ENCODE measurements around the gene KCNIP4. TPM values are rescaled to one million over a fixed set of nuclear protein-coding genes. Genes with fewer than 3 reads are reported as not detected.

The KCNIP4 gene
- total and polyA plus RNA-seq, 10 donors, result not detected

DNA sequence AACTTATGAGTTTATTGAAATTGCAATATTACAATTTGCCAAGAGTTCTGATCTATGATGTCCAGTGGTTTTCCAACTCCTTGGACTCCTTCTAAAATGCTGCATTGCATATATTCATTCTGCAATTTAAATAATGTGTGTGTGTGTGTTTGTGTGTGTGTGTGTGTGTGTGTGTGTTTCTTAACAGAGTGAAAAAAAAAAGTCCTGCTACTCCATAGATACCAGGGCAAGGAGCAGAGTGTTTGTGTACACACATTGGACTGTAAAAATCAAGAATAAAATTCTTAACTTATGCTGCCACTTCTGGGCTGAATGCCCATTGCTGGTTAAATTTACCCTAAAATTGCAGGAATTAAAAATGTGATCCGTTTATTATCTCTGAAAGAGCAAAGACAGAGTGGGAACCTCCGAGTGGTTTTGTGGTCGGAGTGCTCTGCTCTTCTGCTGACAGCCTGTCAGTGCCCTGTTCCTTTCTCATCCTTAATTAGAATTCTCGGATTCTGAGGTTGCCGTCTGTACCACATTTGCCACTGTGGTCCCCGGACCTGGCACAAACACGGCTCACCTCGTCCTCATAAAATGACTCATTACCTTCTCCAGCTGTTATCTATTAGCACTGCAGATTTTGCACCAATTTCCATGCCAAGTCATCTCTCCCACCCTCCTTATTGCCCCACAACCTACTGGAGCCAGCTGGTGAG, 355.5 kb downstream of the KCNIP4 start:
- H3K27me3 ChIP-seq (replicated peaks in 1 of 7), result no peaks in the 10 kb centered on the region
- no peaks in the 10 kb centered on the region for H3K4me1 ChIP-seq
- TF ChIP-seq POLR2A (IDR thresholded peaks at IDR 0.05) (no peak), POLR2AphosphoS5 (IDR thresholded peaks at IDR 0.05) (no peak)
- TF ChIP-seq, protein P1, sequence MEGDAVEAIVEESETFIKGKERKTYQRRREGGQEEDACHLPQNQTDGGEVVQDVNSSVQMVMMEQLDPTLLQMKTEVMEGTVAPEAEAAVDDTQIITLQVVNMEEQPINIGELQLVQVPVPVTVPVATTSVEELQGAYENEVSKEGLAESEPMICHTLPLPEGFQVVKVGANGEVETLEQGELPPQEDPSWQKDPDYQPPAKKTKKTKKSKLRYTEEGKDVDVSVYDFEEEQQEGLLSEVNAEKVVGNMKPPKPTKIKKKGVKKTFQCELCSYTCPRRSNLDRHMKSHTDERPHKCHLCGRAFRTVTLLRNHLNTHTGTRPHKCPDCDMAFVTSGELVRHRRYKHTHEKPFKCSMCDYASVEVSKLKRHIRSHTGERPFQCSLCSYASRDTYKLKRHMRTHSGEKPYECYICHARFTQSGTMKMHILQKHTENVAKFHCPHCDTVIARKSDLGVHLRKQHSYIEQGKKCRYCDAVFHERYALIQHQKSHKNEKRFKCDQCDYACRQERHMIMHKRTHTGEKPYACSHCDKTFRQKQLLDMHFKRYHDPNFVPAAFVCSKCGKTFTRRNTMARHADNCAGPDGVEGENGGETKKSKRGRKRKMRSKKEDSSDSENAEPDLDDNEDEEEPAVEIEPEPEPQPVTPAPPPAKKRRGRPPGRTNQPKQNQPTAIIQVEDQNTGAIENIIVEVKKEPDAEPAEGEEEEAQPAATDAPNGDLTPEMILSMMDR (IDR thresholded peaks at IDR 0.05 in 8 of 11, conservative IDR thresholded peaks at IDR 0.05 in 3 of 11), result no peak
- no peak overlapping the region for H3K4me3 ChIP-seq
- 68 to 80% (median 73%) methylated on average over 8 of the region's 8 CpGs for WGBS, 5 donors
- no peaks in the 10 kb centered on the region for H3K36me3 ChIP-seq
- DNase-seq, result no peak
- H3K27ac ChIP-seq, result no peak overlapping the region
- intact Hi-C loops (cut with DNase I; ENCODE audit: low total_unique reads), result no loop called here
- peaks cover 0 to 9% (median 2%) of the 10 kb centered on the region in 8 donors for H3K9me3 ChIP-seq

DNA sequence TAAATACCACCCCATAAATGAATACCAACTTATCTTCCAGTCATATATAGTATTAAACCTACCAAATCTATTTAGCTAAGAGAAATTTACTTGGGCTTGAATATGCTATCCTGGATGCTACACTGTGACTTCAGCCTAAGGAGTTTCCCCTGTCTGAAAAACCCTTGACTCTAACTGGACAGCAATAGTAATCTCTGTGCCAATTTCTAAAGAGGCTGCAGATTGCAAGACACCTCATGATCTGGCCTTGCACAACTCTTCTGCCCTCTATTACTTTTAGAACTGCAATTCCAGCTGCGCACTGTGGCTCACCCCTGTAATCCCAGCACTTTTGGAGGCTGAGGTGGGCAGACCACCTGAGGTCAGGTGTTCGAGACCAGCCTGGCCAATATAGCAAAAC, 371.5 kb downstream of the KCNIP4 start:
- 83 to 95% (median 88%) methylated on average over 2 of the region's 2 CpGs for WGBS, 5 donors
- Histone ChIP-seq H3K27ac (no peak overlapping the region), H3K4me1 (no peaks in the 10 kb centered on the region), H3K4me3 (no peak overlapping the region), H3K36me3 (no peaks in the 10 kb centered on the region), H3K27me3 (replicated peaks in 1 of 7) (no peaks in the 10 kb centered on the region), H3K9me3 (no peaks in the 10 kb centered on the region)
- TF ChIP-seq, protein P1 (IDR thresholded peaks at IDR 0.05 in 8 of 11, conservative IDR thresholded peaks at IDR 0.05 in 3 of 11), result no peak
- no peak for TF ChIP-seq POLR2AphosphoS5 (IDR thresholded peaks at IDR 0.05)
- no peak for TF ChIP-seq POLR2A (IDR thresholded peaks at IDR 0.05)
- intact Hi-C loops (cut with DNase I; ENCODE audit: low total_unique reads), result no loop called here
- no peak for DNase-seq

DNA sequence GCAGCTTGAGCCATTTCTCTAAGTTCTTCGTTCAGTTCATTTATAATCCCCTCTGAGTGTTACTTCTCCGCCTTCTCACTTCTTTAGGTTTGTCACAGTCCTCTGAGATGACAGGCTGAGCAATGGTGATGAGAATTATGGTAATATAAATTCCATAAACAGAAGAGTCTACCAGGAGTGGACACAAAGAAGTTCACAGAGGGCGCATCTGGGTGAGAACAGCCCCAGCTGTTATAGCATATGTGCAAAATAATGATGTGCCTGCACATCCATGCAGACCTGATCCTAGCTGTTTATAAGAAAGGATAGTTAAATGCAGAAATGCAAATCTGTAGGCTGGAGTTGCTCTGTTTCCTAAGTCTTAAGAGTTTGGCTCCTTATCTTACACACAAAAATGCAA, 377.5 kb downstream of the KCNIP4 start:
- WGBS, 5 donors, result 67 to 83% (median 76%) methylated on average over 3 of the region's 3 CpGs
- H3K4me1 ChIP-seq, result no peaks in the 10 kb centered on the region
- H3K4me3 ChIP-seq, result no peak overlapping the region
- no peaks in the 10 kb centered on the region for H3K27me3 ChIP-seq (replicated peaks in 1 of 7)
- TF ChIP-seq POLR2AphosphoS5 (IDR thresholded peaks at IDR 0.05), result no peak
- TF ChIP-seq POLR2A (IDR thresholded peaks at IDR 0.05), result no peak
- TF ChIP-seq, protein P1 (IDR thresholded peaks at IDR 0.05 in 8 of 11, conservative IDR thresholded peaks at IDR 0.05 in 3 of 11), result no peak
- no peak overlapping the region for H3K27ac ChIP-seq
- H3K36me3 ChIP-seq, result no peaks in the 10 kb centered on the region
- DNase-seq, result no peak
- intact Hi-C loops (cut with DNase I; ENCODE audit: low total_unique reads), result no loop called here
- H3K9me3 ChIP-seq, result no peaks in the 10 kb centered on the region

DNA sequence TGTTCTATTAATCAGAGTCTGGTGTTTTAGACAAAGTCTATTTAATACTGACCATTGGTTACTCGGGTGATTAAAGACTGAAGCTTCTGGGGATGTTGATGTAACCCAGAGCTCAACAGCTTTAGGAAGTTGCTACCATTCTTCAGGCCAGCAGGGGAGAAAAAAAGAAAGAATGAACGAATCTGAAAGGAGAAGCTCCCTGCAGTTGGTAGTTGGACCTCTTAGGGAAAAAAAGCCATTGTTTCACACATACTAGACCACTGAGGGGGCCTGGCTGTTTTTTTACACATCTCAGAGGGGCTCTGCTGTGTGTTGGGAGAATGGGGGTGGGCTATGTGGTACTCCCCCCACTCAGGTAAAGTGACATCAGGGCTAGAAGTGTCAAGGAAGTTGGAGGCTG, 378.9 kb downstream of the KCNIP4 start:
- Histone ChIP-seq H3K4me3 (no peak overlapping the region), H3K27me3 (replicated peaks in 1 of 7) (no peaks in the 10 kb centered on the region), H3K36me3 (no peaks in the 10 kb centered on the region), H3K27ac (no peak overlapping the region), H3K9me3 (no peaks in the 10 kb centered on the region), H3K4me1 (no peaks in the 10 kb centered on the region)
- no peak for DNase-seq
- TF ChIP-seq, protein P1 (IDR thresholded peaks at IDR 0.05 in 8 of 11, conservative IDR thresholded peaks at IDR 0.05 in 3 of 11), result no peak
- TF ChIP-seq POLR2A (IDR thresholded peaks at IDR 0.05) (no peak), POLR2AphosphoS5 (IDR thresholded peaks at IDR 0.05) (no peak)
- intact Hi-C loops (cut with DNase I; ENCODE audit: low total_unique reads), result no loop called here
- WGBS, 5 donors, result 37 to 56% (median 49%) methylated on average over 2 of the region's 2 CpGs
